ENCODE results near the gene XRCC3.

DNA sequence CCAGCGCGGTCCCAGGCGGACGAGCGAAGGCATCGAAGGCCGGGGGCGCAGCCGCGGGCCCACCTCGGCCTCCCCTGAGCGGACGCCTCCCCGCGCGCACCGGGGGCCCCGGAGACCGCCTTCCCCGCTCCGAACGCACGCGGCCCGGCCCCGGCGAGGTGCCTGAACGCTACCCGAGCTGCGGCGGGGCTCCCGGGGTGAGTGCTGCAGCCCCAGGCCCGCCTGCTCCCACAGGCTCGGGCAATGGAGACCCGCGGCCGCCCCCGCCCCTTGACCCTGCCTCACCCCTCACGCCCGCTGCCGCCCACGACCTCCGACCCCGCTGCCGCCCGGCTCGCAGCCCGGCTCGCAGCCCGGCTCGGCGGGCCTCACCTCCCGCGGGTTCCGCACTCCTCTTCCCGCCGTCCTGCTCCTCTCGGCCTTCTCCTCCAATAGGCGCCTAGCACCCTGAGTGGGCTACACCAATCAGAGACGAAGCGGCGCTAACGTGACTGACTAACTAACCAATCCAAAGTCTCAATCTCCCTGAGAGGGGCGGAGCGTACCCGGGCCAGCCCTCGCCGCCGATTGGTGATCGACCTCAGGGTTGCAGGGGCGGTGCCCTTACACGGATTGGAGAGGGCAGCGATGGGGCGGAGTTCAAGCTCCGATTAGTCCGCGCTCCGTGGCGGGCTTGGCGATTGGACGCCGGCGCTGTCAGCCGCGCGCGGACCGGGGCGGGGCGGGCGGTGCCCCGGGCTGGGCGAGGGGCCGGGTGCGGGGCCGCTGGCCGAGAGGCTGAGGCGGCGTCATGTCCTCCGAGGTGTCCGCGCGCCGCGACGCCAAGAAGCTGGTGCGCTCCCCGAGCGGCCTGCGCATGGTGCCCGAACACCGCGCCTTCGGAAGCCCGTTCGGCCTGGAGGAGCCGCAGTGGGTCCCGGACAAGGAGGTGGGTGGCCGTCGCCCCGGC is at the start of gene XRCC3, which contains the start of gene ZFYVE21:
- TF ChIP-seq, protein P1, sequence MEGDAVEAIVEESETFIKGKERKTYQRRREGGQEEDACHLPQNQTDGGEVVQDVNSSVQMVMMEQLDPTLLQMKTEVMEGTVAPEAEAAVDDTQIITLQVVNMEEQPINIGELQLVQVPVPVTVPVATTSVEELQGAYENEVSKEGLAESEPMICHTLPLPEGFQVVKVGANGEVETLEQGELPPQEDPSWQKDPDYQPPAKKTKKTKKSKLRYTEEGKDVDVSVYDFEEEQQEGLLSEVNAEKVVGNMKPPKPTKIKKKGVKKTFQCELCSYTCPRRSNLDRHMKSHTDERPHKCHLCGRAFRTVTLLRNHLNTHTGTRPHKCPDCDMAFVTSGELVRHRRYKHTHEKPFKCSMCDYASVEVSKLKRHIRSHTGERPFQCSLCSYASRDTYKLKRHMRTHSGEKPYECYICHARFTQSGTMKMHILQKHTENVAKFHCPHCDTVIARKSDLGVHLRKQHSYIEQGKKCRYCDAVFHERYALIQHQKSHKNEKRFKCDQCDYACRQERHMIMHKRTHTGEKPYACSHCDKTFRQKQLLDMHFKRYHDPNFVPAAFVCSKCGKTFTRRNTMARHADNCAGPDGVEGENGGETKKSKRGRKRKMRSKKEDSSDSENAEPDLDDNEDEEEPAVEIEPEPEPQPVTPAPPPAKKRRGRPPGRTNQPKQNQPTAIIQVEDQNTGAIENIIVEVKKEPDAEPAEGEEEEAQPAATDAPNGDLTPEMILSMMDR (IDR thresholded peaks at IDR 0.05 in 2 of 3, conservative IDR thresholded peaks at IDR 0.05 in 1 of 3; ENCODE audit: control insufficient read depth in 2 of 3, extremely low read depth in 1 of 3, insufficient read depth in 1 of 3, low read depth in 3 of 3, low read length in 3 of 3) = no peak
- TF ChIP-seq HCFC1 (IDR thresholded peaks at IDR 0.05; ENCODE audit: low read length) = peak; percentile 38; the same call in 1 of the 2 replicates
- TF ChIP-seq, protein P2, sequence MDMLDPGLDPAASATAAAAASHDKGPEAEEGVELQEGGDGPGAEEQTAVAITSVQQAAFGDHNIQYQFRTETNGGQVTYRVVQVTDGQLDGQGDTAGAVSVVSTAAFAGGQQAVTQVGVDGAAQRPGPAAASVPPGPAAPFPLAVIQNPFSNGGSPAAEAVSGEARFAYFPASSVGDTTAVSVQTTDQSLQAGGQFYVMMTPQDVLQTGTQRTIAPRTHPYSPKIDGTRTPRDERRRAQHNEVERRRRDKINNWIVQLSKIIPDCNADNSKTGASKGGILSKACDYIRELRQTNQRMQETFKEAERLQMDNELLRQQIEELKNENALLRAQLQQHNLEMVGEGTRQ (IDR thresholded peaks at IDR 0.05; ENCODE audit: borderline replicate concordance, low read depth, low read length) = peak; percentile 46; the same call in 1 of the 2 replicates
